GM21381 (cell line): Measurements from ENCODE around the gene BANP.
"Not testable (repeated sequence)": the region's sequence is repeated elsewhere in the genome, so short reads cannot be mapped to it uniquely, and the experiment has no call there.

Experiments used
- ATAC-seq: cut with Tn5 transposase; IDR thresholded peaks from one replicate; pipeline ENCODE4 v1.9.1; 2021; ENCODE audit warnings: mild to moderate bottlenecking, moderate library complexity; ENCODE audit not compliant: unreplicated experiment

The BANP gene

GRCh38 chr16:87950765-87951551, at the start of gene BANP:
Gene BANP (plus strand): TSS chr16:87951434. CDS start chr16:87975116, 23,682 bp downstream.
- ATAC-seq = peak; percentile 83

GRCh38 chr16:87904963-87905362, 46.3 kb upstream of the BANP start:
- not testable (repeated sequence) for ATAC-seq

- ATAC-seq = not testable (repeated sequence)
Observed at GRCh38 chr16:87905521-87905920, 45.7 kb upstream of the BANP start.

GRCh38 chr16:87908101-87908500, 43.1 kb upstream of the BANP start:
- ATAC-seq = not testable (repeated sequence)

- peak; percentile 73 for ATAC-seq
Observed at GRCh38 chr16:87909203-87909935, 41.9 kb upstream of the BANP start.

- not testable (repeated sequence) for ATAC-seq
Observed at GRCh38 chr16:87911106-87911763, 40.0 kb upstream of the BANP start.

- ATAC-seq = not testable (repeated sequence)
Observed at GRCh38 chr16:87912691-87913090, 38.5 kb upstream of the BANP start.

GRCh38 chr16:87914021-87914725, 37.1 kb upstream of the BANP start:
- not testable (repeated sequence) for ATAC-seq

GRCh38 chr16:87914812-87915211, 36.4 kb upstream of the BANP start:
- no peak for ATAC-seq

GRCh38 chr16:87917503-87917902, 33.7 kb upstream of the BANP start:
- ATAC-seq = no peak

GRCh38 chr16:87918338-87918737, 32.9 kb upstream of the BANP start:
- ATAC-seq = no peak

GRCh38 chr16:87918866-87919680, 32.2 kb upstream of the BANP start:
- no peak for ATAC-seq

GRCh38 chr16:87919681-87919994, 31.6 kb upstream of the BANP start:
- no peak for ATAC-seq

- no peak for ATAC-seq
Observed at GRCh38 chr16:87921236-87921773, 29.9 kb upstream of the BANP start.

GRCh38 chr16:87922250-87922871, 28.9 kb upstream of the BANP start:
- no peak for ATAC-seq

GRCh38 chr16:87924041-87924810, 27.0 kb upstream of the BANP start:
- ATAC-seq = no peak

GRCh38 chr16:87924811-87925670, 26.2 kb upstream of the BANP start:
- ATAC-seq = no peak
